ENCODE results near the gene MTX1. TPM values are rescaled to one million over a fixed set of nuclear protein-coding genes. Genes with fewer than 3 reads are reported as not detected.

Gene MTX1
- total and polyA plus RNA-seq, 9 of the 15 experiments (the other 6 are each of a cell fraction or from before 2014, with no cell fraction given) = 29.1 to 98.4 (median 66.9) TPM

GRCh38 chr1:155191904-155192303 lies 16.6 kb upstream of the MTX1 start (continued):
- TF ChIP-seq, protein P1, sequence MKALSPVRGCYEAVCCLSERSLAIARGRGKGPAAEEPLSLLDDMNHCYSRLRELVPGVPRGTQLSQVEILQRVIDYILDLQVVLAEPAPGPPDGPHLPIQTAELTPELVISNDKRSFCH (CRISPR knock-in tag; IDR thresholded peaks at IDR 0.05) = no peak
- TF ChIP-seq, protein P1 (tag; IDR thresholded peaks at IDR 0.05) = no peak
- TF ChIP-seq CREB5 (CRISPR knock-in tag; IDR thresholded peaks at IDR 0.05) = no peak
- TF ChIP-seq, protein P2, sequence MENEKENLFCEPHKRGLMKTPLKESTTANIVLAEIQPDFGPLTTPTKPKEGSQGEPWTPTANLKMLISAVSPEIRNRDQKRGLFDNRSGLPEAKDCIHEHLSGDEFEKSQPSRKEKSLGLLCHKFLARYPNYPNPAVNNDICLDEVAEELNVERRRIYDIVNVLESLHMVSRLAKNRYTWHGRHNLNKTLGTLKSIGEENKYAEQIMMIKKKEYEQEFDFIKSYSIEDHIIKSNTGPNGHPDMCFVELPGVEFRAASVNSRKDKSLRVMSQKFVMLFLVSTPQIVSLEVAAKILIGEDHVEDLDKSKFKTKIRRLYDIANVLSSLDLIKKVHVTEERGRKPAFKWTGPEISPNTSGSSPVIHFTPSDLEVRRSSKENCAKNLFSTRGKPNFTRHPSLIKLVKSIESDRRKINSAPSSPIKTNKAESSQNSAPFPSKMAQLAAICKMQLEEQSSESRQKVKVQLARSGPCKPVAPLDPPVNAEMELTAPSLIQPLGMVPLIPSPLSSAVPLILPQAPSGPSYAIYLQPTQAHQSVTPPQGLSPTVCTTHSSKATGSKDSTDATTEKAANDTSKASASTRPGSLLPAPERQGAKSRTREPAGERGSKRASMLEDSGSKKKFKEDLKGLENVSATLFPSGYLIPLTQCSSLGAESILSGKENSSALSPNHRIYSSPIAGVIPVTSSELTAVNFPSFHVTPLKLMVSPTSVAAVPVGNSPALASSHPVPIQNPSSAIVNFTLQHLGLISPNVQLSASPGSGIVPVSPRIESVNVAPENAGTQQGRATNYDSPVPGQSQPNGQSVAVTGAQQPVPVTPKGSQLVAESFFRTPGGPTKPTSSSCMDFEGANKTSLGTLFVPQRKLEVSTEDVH (IDR thresholded peaks at IDR 0.05; ENCODE audit: low read depth, partially characterized antibody) = no peak
- no peak for TF ChIP-seq TGIF2 (CRISPR knock-in tag; IDR thresholded peaks at IDR 0.05)
- TF ChIP-seq ZNF280B (CRISPR knock-in tag; IDR thresholded peaks at IDR 0.05) = no peak
- no peak for TF ChIP-seq IFI16 (CRISPR knock-in tag; IDR thresholded peaks at IDR 0.05)
- no peak for TF ChIP-seq ZNF766 (CRISPR knock-in tag; conservative IDR thresholded peaks at IDR 0.05)
- no peak for TF ChIP-seq CBX1 (IDR thresholded peaks at IDR 0.05; ENCODE audit: low read depth)
- no peak for TF ChIP-seq SRSF9 (IDR thresholded peaks at IDR 0.05; ENCODE audit: borderline replicate concordance, low read depth, low read length)
- TF ChIP-seq THAP7 (CRISPR knock-in tag; IDR thresholded peaks at IDR 0.05) = no peak
- no peak for TF ChIP-seq CHD1 (IDR thresholded peaks at IDR 0.05; ENCODE audit: low read length)

All from K562 (cell line).